Jurkat, Clone E6-1 (cell line): ENCODE measurements around the gene DMXL1.
"Not testable (repeated sequence)": the region's sequence is repeated elsewhere in the genome, so short reads cannot be mapped to it uniquely, and the experiment has no call there.

Experiments
- DNase-seq: peaks from one replicate; pipeline ENCODE4 v3.0.0-alpha.2; 2011; ENCODE audit warnings: low read depth, low spot score
- H3K4me3 ChIP-seq: 2 replicates; pipeline ENCODE4 v1.5.1; 2011; ENCODE audit warnings: mild to moderate bottlenecking, low read length, control low read depth, moderate library complexity

The DMXL1 gene

GRCh38 chr5:119117237-119117636 is 46.4 kb downstream of the DMXL1 start:
- no peak overlapping the region for H3K4me3 ChIP-seq
- DNase-seq: no peak

GRCh38 chr5:119118000-119118399 is 47.1 kb downstream of the DMXL1 start:
- DNase-seq: no peak
- H3K4me3 ChIP-seq: no peak overlapping the region

- no peak for DNase-seq
- no peak overlapping the region for H3K4me3 ChIP-seq
Measured at GRCh38 chr5:119120893-119121292, 50.0 kb downstream of the DMXL1 start.

GRCh38 chr5:119122474-119122873 is 51.6 kb downstream of the DMXL1 start:
- H3K4me3 ChIP-seq, DNase-seq: not testable (repeated sequence)

- no peak overlapping the region for H3K4me3 ChIP-seq
- no peak for DNase-seq
Measured at GRCh38 chr5:119123280-119123679, 52.4 kb downstream of the DMXL1 start.

GRCh38 chr5:119129770-119130169 is 58.9 kb downstream of the DMXL1 start:
- no peak overlapping the region for H3K4me3 ChIP-seq
- no peak for DNase-seq

GRCh38 chr5:119131530-119132304 is 60.8 kb downstream of the DMXL1 start:
- H3K4me3 ChIP-seq: no peak overlapping the region
- DNase-seq: no peak

GRCh38 chr5:119135743-119136142 is 64.9 kb downstream of the DMXL1 start:
- not testable (repeated sequence) for DNase-seq, H3K4me3 ChIP-seq

GRCh38 chr5:119136666-119137318 is 65.9 kb downstream of the DMXL1 start:
- no peak for DNase-seq
- H3K4me3 ChIP-seq: no peak overlapping the region

- H3K4me3 ChIP-seq: no peak overlapping the region
- no peak for DNase-seq
Measured at GRCh38 chr5:119153629-119154028, 82.7 kb downstream of the DMXL1 start.

- no peak overlapping the region for H3K4me3 ChIP-seq
- DNase-seq: no peak
Measured at GRCh38 chr5:119158144-119158543, 87.3 kb downstream of the DMXL1 start.

- no peak for DNase-seq
- H3K4me3 ChIP-seq: no peak overlapping the region
Measured at GRCh38 chr5:119161430-119161829, 90.5 kb downstream of the DMXL1 start.

GRCh38 chr5:119166026-119166425 is 95.1 kb downstream of the DMXL1 start:
- DNase-seq: no peak
- no peak overlapping the region for H3K4me3 ChIP-seq

- no peak overlapping the region for H3K4me3 ChIP-seq
- no peak for DNase-seq
Measured at GRCh38 chr5:119168401-119168800, 97.5 kb downstream of the DMXL1 start.

- DNase-seq: no peak
- no peak overlapping the region for H3K4me3 ChIP-seq
Measured at GRCh38 chr5:119171686-119172085, 100.8 kb downstream of the DMXL1 start.

GRCh38 chr5:119174578-119175163 is 103.8 kb downstream of the DMXL1 start:
- no peak for DNase-seq
- no peak overlapping the region for H3K4me3 ChIP-seq

GRCh38 chr5:119176785-119177184 is 105.9 kb downstream of the DMXL1 start:
- DNase-seq: no peak
- no peak overlapping the region for H3K4me3 ChIP-seq

GRCh38 chr5:119177226-119177625 is 106.3 kb downstream of the DMXL1 start:
- no peak overlapping the region for H3K4me3 ChIP-seq
- DNase-seq: no peak

GRCh38 chr5:119178435-119178834 is 107.5 kb downstream of the DMXL1 start:
- H3K4me3 ChIP-seq: no peak overlapping the region
- DNase-seq: no peak

GRCh38 chr5:119179857-119180641 is 109.2 kb downstream of the DMXL1 start:
- no peak overlapping the region for H3K4me3 ChIP-seq
- no peak for DNase-seq
